KMS-11 (cell line): ENCODE measurements around the gene RNF31.

ENCODE experiments used
- H2AFZ ChIP-seq: fragments of 200-600 bp; sonication (generic); 2 replicates; pipeline ENCODE4 v1.6.1; 2016; ENCODE audit warnings: antibody characterized with exemption, mixed run types, low read depth
- H3K27ac ChIP-seq: fragments of 200-600 bp; sonication (generic); 2 replicates; pipeline ENCODE4 v1.6.1; 2016; ENCODE audit warnings: mild to moderate bottlenecking, mixed run types
- H3K27me3 ChIP-seq: fragments of 200-600 bp; sonication (generic); 2 replicates; pipeline ENCODE4 v1.6.1; 2017; ENCODE audit warnings: mild to moderate bottlenecking, low read depth, mixed run types, moderate library complexity; ENCODE audit not compliant: insufficient read depth
- H3K36me3 ChIP-seq: fragments of 200-600 bp; sonication (generic); 2 replicates; pipeline ENCODE4 v1.6.1; 2017; ENCODE audit warnings: mild to moderate bottlenecking, mixed run types; ENCODE audit not compliant: insufficient read depth
- H3K4me1 ChIP-seq: fragments of 200-600 bp; sonication (generic); 2 replicates; pipeline ENCODE4 v1.6.1; 2016; ENCODE audit warnings: mild to moderate bottlenecking, low read depth, mixed run types; ENCODE audit not compliant: poor library complexity, severe bottlenecking
- H3K4me2 ChIP-seq: fragments of 200-600 bp; sonication (generic); 2 replicates; pipeline ENCODE4 v1.7.0; 2016; ENCODE audit warnings: mild to moderate bottlenecking, mixed run types
- H3K4me3 ChIP-seq: fragments of 200-600 bp; sonication (generic); IDR thresholded peaks from 2 replicates; pipeline ENCODE4 v1.6.1; 2017; ENCODE audit warnings: low read depth, low read length, mixed read lengths; ENCODE audit not compliant: insufficient read depth
- H3K79me2 ChIP-seq: fragments of 200-600 bp; sonication (generic); 2 replicates; pipeline ENCODE4 v1.6.1; 2016; ENCODE audit warnings: low read depth, mixed run types; ENCODE audit not compliant: insufficient read depth
- H3K9ac ChIP-seq: fragments of 200-600 bp; sonication (generic); 2 replicates; pipeline ENCODE4 v1.6.1; 2016; ENCODE audit warnings: mild to moderate bottlenecking, mixed run types
- H4K20me1 ChIP-seq: fragments of 200-600 bp; sonication (generic); 2 replicates; pipeline ENCODE4 v1.6.1; 2016; ENCODE audit warnings: mild to moderate bottlenecking, mixed run types; ENCODE audit not compliant: insufficient read depth
- CTCF ChIP-seq: fragments of 200-600 bp; sonication (generic); conservative IDR thresholded peaks from 2 replicates; pipeline ENCODE4 v1.6.1; 2017; ENCODE audit warnings: low read depth, mild to moderate bottlenecking, antibody characterized with exemption, low read length, moderate library complexity, mixed read lengths

RNF31 gene

GRCh38 chr14:24171422-24172260 lies 24.3 kb downstream of the RNF31 start, which contains the start of gene REC8:
Gene REC8, plus strand, starts transcription at chr14:24172080. Its CDS starts 473 bp downstream, at chr14:24172553.
- H3K36me3 ChIP-seq: no peaks in the 10 kb centered on the region
- peaks cover 8% of the 10 kb centered on the region for H3K4me1 ChIP-seq
- H3K27ac ChIP-seq: no peak within 1 kb of the TSS
- no peak within 1 kb of the TSS for H3K4me3 ChIP-seq
- TF ChIP-seq CTCF: no peak
- no peaks in the 10 kb centered on the region for H4K20me1 ChIP-seq
- H3K79me2 ChIP-seq: no peaks in the 10 kb centered on the region
- H3K4me2 ChIP-seq: no peak within 1 kb of the TSS
- no peaks in the 10 kb centered on the region for H3K27me3 ChIP-seq
- H2AFZ ChIP-seq: no peak within 1 kb of the TSS
- H3K9ac ChIP-seq: no peak within 1 kb of the TSS

- Histone ChIP-seq H3K27me3 (no peaks in the 10 kb centered on the region), H3K79me2 (no peaks in the 10 kb centered on the region), H3K9ac (no peak overlapping the region), H3K36me3 (no peaks in the 10 kb centered on the region), H3K4me2 (no peak overlapping the region), H4K20me1 (no peaks in the 10 kb centered on the region), H3K4me1 (peaks cover 6% of the 10 kb centered on the region), H2AFZ (no peak overlapping the region), H3K4me3 (no peak overlapping the region), H3K27ac (no peak overlapping the region)
- no peak for TF ChIP-seq CTCF
These were observed 25.1 kb downstream of the RNF31 start for GRCh38 chr14:24172261-24172860.

DNA sequence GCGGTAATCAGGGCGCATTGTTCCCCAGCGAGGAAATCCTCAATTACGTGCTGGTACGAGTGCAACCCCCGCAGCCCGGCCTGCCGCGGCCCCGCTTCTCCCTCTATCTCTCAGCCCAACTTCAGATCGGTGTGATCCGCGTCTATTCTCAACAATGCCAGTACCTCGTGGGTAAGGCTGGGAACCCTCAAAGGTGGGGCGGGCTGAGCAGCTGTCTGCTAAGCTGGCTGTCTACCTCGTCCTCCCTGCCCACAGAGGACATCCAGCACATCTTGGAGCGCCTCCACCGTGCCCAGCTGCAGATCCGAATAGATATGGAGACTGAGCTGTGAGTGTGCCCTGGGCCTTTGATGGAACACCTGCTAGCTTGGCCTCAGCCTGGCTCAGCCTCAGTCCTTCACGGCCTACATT lies 25.6 kb downstream of the RNF31 start:
- H3K4me1 ChIP-seq: peaks cover 1% of the 10 kb centered on the region
- no peaks in the 10 kb centered on the region for H3K27me3 ChIP-seq
- no peak for TF ChIP-seq CTCF
- H3K4me2 ChIP-seq: no peak overlapping the region
- H3K79me2 ChIP-seq: no peaks in the 10 kb centered on the region
- no peaks in the 10 kb centered on the region for H3K36me3 ChIP-seq
- no peak overlapping the region for H3K27ac ChIP-seq
- no peak overlapping the region for H2AFZ ChIP-seq
- H3K4me3 ChIP-seq: no peak overlapping the region
- H3K9ac ChIP-seq: no peak overlapping the region
- no peaks in the 10 kb centered on the region for H4K20me1 ChIP-seq

DNA sequence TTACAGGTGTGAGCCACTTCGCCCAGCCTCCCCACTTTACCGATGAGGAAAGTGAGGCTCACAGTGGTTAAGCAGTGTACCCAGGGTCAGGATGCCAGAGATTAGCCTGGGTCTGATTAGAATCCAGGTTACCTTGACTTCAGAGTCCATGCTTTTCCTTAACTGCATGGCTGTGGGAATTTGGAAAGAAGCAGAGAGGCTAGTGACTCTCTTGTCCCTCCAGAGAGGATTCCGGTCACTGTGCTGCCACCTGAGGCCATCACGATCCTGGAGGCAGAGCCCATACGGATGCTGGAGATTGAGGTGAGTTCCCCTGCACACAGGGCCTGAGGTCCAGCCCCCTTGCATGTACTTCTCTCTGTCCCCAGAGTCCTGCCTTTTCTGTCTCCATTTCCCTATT lies 29.3 kb downstream of the RNF31 start:
- Histone ChIP-seq H3K4me2 (no peak overlapping the region), H3K4me3 (no peak overlapping the region), H4K20me1 (no peaks in the 10 kb centered on the region), H3K9ac (no peak overlapping the region), H3K27ac (no peak overlapping the region), H2AFZ (no peak overlapping the region), H3K27me3 (no peaks in the 10 kb centered on the region), H3K36me3 (no peaks in the 10 kb centered on the region), H3K79me2 (no peaks in the 10 kb centered on the region), H3K4me1 (no peaks in the 10 kb centered on the region)
- TF ChIP-seq CTCF: no peak
